ENCODE measurements around the gene NKAIN1. TPM values are rescaled to one million over a fixed set of nuclear protein-coding genes. Genes with fewer than 3 reads are reported as not detected.

The NKAIN1 gene
- total and polyA plus RNA-seq, 12 donors: 2.9 to 195 (median 10.5) TPM

GRCh38 chr1:31170486-31170735, 69.3 kb downstream of the NKAIN1 start:
- H3K27ac ChIP-seq: peak overlapping the region; percentile 19 to 86 (median 69)
- no peaks in the 10 kb centered on the region for H3K9me3 ChIP-seq (replicated peaks in 1 of 3)
- 55 to 66% (median 58%) methylated on average over 4 of the region's 4 CpGs for WGBS, 4 donors
- TF ChIP-seq, protein P1, sequence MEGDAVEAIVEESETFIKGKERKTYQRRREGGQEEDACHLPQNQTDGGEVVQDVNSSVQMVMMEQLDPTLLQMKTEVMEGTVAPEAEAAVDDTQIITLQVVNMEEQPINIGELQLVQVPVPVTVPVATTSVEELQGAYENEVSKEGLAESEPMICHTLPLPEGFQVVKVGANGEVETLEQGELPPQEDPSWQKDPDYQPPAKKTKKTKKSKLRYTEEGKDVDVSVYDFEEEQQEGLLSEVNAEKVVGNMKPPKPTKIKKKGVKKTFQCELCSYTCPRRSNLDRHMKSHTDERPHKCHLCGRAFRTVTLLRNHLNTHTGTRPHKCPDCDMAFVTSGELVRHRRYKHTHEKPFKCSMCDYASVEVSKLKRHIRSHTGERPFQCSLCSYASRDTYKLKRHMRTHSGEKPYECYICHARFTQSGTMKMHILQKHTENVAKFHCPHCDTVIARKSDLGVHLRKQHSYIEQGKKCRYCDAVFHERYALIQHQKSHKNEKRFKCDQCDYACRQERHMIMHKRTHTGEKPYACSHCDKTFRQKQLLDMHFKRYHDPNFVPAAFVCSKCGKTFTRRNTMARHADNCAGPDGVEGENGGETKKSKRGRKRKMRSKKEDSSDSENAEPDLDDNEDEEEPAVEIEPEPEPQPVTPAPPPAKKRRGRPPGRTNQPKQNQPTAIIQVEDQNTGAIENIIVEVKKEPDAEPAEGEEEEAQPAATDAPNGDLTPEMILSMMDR (IDR thresholded peaks at IDR 0.05): no peak
- TF ChIP-seq POLR2A (IDR thresholded peaks at IDR 0.05): no peak
- H3K36me3 ChIP-seq (replicated peaks in 1 of 2): no peaks in the 10 kb centered on the region
- DNase-seq: peak in 1 of 7 donors; percentile 41
- peaks cover 0 to 13% of the 10 kb centered on the region in 2 donors for H3K4me1 ChIP-seq (replicated peaks in 1 of 2)
- no peaks in the 10 kb centered on the region for H3K27me3 ChIP-seq
- H3K4me3 ChIP-seq: no peak overlapping the region
- intact Hi-C loops (cut with DNase I): no loop called here

DNA sequence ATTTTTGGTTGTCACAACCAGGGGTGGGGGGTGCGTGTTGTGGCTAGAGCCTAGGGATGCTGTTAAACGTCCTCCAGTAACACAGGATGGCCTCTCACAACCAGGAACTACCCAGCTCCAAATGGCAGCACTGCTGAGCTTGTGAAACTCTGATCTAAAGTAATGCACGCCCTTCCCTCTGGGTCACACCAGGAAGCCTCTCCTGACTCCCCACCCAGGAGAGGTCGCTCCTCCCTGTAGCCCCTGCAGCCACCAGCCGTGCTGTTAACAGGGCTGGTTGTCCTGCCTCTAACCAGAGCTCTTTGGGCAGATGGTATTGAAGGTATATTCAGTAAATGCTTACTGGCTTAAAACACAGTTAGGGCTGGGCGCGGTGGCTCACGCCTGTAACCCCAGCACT, 73.2 kb downstream of the NKAIN1 start:
- TF ChIP-seq, protein P1 (IDR thresholded peaks at IDR 0.05): no peak
- TF ChIP-seq POLR2A (IDR thresholded peaks at IDR 0.05): no peak
- H3K27me3 ChIP-seq: no peaks in the 10 kb centered on the region
- no peaks in the 10 kb centered on the region for H3K36me3 ChIP-seq (replicated peaks in 1 of 2)
- H3K4me3 ChIP-seq: no peak overlapping the region
- no peak overlapping the region for H3K27ac ChIP-seq
- intact Hi-C loops (cut with DNase I): loop anchor here in 1 of 2 donors (10.0 kb wide), 1 partner anchor 102 kb away; the partner anchor contains the start of gene PUM1
- no peaks in the 10 kb centered on the region for H3K9me3 ChIP-seq (replicated peaks in 1 of 3)
- H3K4me1 ChIP-seq (replicated peaks in 1 of 2): peaks cover 0 to 13% of the 10 kb centered on the region in 2 donors
- WGBS, 4 donors: 80 to 85% (median 82%) methylated on average over 8 of the region's 8 CpGs
- DNase-seq: no peak

GRCh38 chr1:31164291-31164690, 75.4 kb downstream of the NKAIN1 start:
- WGBS, 4 donors: 65 to 80% (median 70%) methylated on average over 5 of the region's 5 CpGs
- no peaks in the 10 kb centered on the region for H3K36me3 ChIP-seq (replicated peaks in 1 of 2)

DNA sequence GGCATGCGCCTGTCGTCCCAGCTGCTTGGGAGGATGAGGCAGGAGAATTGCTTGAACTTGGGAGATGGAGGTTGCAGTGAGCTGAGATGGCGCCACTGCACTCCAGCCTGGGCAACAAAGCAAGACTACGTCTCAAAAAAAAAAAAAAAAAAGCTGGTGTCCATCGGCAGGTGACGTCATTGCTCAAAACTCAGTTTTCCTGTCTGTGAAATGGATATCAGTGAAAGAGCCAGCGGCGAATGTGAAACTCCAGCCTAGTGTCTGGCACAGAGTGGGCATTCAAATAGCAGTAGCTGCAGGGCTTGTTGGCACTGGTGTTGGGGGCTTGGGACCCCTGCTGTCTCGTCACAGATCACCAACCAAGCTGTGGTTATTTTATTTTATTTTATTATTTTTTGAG, 75.8 kb downstream of the NKAIN1 start:
- no peak overlapping the region for H3K27ac ChIP-seq
- H3K4me1 ChIP-seq (replicated peaks in 1 of 2): no peaks in the 10 kb centered on the region
- intact Hi-C loops (cut with DNase I): loop anchor here in 1 of 2 donors (10.0 kb wide), 1 partner anchor 99 kb away; the partner anchor contains the start of gene PUM1
- DNase-seq: no peak
- H3K27me3 ChIP-seq: no peaks in the 10 kb centered on the region
- TF ChIP-seq, protein P1 (IDR thresholded peaks at IDR 0.05): no peak
- no peak for TF ChIP-seq POLR2A (IDR thresholded peaks at IDR 0.05)
- no peaks in the 10 kb centered on the region for H3K36me3 ChIP-seq (replicated peaks in 1 of 2)
- H3K4me3 ChIP-seq: no peak overlapping the region
- no peaks in the 10 kb centered on the region for H3K9me3 ChIP-seq (replicated peaks in 1 of 3)
- WGBS, 4 donors: 73 to 83% (median 79%) methylated on average over 9 of the region's 9 CpGs

More at GRCh38 chr1:31164291-31164690, 75.4 kb downstream of the NKAIN1 start:
- H3K27me3 ChIP-seq: no peaks in the 10 kb centered on the region
- DNase-seq: no peak
- TF ChIP-seq POLR2A (IDR thresholded peaks at IDR 0.05): no peak
- TF ChIP-seq, protein P1 (IDR thresholded peaks at IDR 0.05): no peak
- intact Hi-C loops (cut with DNase I): loop anchor here in 1 of 2 donors (10.0 kb wide), 1 partner anchor 99 kb away; the partner anchor contains the start of gene PUM1
- no peaks in the 10 kb centered on the region for H3K9me3 ChIP-seq (replicated peaks in 1 of 3)
- no peak overlapping the region for H3K27ac ChIP-seq
- no peak overlapping the region for H3K4me3 ChIP-seq
- no peaks in the 10 kb centered on the region for H3K4me1 ChIP-seq (replicated peaks in 1 of 2)
